Coronary artery (tissue), 2 donors: ENCODE measurements around the gene SMAD6.
A peak's percentile ranks its signal among the peaks of the same experiment; 100 is the strongest.
"Not testable (repeated sequence)": the region's sequence is repeated elsewhere in the genome, so short reads cannot be mapped to it uniquely, and the experiment has no call there.

Source experiments
- DNase-seq: peaks from one replicate; pipeline ENCODE4 v3.0.0-alpha.2; 2017; ENCODE audit warnings: low spot score
- H3K27ac ChIP-seq, 2 donors: fragments of 200-600 bp; sonication (generic); one replicate each; pipeline ENCODE4 v1.5.1; 2016 to 2019
- H3K4me3 ChIP-seq: fragments of 200-600 bp; sonication (generic); 2 replicates; pipeline ENCODE4 v1.5.1; 2016; ENCODE audit warnings: mild to moderate bottlenecking, moderate library complexity
- CTCF ChIP-seq: fragments of 200-600 bp; sonication (generic); IDR thresholded peaks from one replicate; pipeline ENCODE4 v1.5.1; 2019; ENCODE audit warnings: antibody characterized with exemption

SMAD6 gene

GRCh38 chr15:66682865-66683264 lies 19.2 kb upstream of the SMAD6 start:
- Histone ChIP-seq H3K27ac (peak overlapping the region in 1 of 2 donors; percentile 10), H3K4me3 (no peak overlapping the region)
- no peak for DNase-seq
- TF ChIP-seq CTCF = no peak

DNA sequence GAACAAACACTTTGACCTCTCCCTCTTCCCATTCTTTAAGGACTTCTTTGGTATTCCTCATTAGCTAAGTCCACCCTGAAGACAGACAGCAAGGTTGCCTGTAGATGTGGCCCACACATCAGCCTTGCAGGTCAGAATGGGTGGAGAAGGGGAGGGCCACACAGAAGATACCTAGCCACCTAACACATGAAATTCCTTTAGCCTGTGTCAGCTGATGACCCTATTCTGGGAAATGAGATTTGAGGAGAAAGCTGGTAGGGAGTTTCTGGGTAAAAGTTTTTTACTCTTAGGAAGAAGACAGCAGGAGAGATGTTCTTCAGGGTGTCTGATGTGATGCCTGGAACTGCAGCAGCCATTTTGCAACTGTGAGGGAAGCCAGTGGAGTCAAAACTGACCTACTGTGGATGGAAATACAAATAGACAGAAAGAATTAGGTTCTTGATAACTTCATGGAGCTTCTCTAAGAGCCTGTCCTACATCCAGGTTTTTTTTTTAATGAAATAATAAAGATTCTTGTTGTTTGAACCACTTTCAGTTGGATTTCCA lies 17.8 kb upstream of the SMAD6 start:
- no peak for DNase-seq
- TF ChIP-seq CTCF = no peak
- H3K4me3 ChIP-seq = no peak overlapping the region
- H3K27ac ChIP-seq = no peak overlapping the region

DNA sequence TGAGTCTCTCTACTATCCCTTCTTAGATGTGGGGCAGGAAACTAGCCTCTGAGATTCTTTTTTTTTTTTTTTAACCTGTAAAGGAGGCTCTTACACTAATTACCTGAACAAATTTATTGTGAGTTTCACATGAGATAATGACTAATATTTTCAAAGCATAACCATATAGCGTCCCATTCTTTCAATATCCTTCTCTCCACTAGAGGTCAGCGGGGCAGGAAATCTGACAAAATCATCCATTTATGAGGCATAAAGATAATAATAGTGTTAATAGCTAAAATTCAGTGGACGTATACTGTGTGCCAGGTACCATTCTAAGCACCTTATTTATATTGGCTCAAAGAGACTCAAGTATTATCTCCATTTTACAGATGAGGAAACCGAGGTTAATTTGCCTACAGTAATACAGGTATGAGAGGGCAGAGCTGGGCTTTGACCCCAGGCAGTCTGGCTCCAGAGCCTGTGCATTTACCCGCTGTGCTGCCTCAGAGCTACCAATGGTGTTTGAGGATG lies 16.3 kb upstream of the SMAD6 start:
- H3K4me3 ChIP-seq = no peak overlapping the region
- TF ChIP-seq CTCF = no peak
- DNase-seq = no peak
- H3K27ac ChIP-seq = no peak overlapping the region

GRCh38 chr15:66690912-66691311 lies 11.1 kb upstream of the SMAD6 start:
- H3K27ac ChIP-seq, DNase-seq, H3K4me3 ChIP-seq: not testable (repeated sequence)

- H3K27ac ChIP-seq = no peak overlapping the region
- DNase-seq = no peak
- TF ChIP-seq CTCF = no peak
- H3K4me3 ChIP-seq = no peak overlapping the region
Observed at GRCh38 chr15:66691727-66692126, 10.3 kb upstream of the SMAD6 start.

- no peak overlapping the region for H3K4me3 ChIP-seq
- H3K27ac ChIP-seq = no peak overlapping the region
- no peak for DNase-seq
- no peak for TF ChIP-seq CTCF
Observed at GRCh38 chr15:66692391-66692790, 9.6 kb upstream of the SMAD6 start.

DNA sequence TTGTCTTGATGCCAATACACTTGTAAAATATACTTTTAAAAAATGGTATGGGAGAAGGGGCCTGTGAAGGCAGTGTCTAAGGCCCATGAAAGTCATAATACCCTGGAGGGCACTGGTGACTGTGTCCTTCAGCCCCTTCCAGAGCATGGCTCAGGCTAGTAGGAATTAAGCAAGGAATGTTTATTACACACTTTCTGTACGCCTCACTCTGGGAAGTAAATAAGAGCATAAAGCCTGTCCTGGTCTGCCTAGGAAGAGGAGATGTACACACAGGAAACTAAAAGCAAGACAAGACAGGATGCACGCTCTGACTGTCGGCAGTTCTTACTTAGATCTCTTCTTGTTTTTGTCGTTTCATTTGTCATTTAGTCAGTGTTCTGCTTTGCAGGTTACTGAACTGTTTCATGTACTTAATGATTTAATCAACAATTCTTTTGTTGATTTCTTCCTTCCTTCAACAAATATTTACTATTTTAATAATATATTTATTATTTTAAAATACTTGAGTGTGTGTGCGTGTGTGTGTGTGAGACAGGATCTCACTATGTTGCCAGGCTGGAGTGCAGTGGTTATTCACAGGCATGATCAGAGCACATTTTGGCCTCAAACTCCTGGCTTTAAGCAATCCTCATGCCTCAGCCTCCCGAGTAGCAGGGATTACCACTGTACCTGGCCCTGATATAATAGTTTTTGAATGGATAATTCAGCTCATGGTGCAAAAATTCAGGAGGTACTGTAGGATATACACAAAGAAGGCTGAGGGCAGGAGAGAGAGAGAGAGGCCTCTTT lies 9.0 kb upstream of the SMAD6 start:
- DNase-seq = no peak
- no peak overlapping the region for H3K4me3 ChIP-seq
- no peak for TF ChIP-seq CTCF
- no peak overlapping the region for H3K27ac ChIP-seq
